GM15510 (cell line): ENCODE data around the gene PKN1.
A peak's percentile ranks its signal among the peaks of the same experiment; 100 is the strongest.

Experiments
- POLR2A ChIP-seq: IDR thresholded peaks from 3 replicates; pipeline ENCODE4 v1.6.1; 2011; ENCODE audit warnings: borderline replicate concordance; ENCODE audit not compliant: insufficient read length; ENCODE audit errors: extremely low read depth

The PKN1 gene

DNA sequence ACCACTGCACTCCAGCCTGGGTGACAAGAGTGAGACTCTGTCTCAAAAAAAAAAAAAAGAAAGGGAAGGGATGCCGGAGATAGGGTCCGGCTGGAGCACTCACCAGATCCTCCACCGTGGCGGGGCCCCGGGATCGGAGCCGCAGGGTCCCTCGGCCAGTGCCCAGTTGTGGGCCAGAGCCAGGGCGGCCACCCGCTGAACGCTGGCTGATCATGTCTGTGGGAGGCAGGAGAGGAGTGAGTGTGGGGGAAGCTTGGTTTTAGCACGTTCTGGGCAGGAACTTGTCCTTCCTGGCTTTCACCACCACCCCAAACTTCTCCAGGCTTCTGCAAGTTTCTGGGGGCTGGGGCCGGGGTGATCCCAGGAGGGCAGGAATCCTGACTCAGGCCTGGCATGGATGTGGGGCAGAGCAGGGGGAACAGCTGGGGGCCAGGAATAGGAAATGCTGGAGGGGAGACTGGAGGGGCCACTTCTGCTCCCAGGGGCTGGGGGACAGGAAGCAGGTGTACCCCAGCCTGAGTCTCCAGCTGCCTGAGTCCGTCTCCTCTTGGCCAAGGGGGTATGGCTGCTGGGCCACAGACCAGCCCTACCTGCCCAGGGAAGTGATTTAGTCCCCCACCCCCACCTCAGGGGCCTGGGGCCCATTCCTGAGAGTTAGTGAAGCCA is 46.3 kb downstream of the PKN1 start:
- no peak for TF ChIP-seq POLR2A

DNA sequence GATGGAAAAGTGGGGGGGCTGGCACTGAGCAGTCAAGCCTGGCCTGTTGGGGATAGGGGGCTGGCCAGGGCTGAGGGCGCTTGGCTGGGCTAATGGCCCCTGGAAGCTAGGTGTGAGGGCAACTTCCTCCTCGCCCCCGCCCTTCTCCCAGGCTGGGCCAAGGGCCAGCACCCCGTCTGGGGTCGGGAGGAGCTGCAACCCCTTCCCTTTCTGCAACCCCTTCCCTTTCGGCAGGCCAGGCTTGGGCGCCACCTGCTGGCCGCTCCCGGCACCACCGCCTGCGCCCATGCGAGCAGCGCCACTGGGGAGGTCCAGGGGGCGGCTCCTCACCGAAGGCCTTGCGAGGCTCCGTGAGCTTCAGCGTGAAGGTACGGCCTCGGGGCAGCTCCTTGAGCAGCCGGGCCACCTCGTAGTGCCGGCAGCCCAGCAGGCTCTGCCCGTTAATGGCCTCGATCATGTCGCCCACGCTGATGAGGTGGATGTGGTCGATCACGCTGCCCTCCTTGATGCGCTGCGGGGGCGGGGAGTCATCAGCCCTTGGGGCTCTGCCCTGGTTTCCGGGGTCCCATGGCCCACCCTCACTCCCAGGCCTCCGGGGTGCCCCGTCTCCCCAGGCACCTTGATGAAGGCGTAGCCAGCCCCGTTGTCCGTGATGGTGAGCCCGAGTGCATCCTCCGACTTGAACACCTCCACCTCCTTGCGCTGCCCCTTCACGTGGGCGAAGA is 47.0 kb downstream of the PKN1 start:
- TF ChIP-seq POLR2A = no peak

DNA sequence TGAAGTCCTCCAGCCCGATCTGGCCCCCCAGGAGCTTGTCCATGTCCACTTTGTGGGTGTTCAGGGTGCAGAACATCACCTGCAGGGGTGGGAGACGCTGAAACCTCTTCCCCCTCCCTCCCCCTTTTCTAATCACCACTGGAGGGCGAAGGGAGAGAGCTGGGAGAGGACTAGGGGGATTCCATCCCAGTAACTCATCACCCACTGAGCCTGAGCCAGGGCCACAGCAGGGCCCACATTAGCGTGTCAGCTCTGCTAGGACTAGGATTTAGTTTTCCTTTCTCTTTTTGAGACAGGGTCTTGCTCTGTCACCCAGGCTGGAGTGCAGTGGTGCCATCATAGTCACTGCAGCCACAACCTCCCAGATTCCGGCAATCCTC is 47.6 kb downstream of the PKN1 start:
- TF ChIP-seq POLR2A = no peak

DNA sequence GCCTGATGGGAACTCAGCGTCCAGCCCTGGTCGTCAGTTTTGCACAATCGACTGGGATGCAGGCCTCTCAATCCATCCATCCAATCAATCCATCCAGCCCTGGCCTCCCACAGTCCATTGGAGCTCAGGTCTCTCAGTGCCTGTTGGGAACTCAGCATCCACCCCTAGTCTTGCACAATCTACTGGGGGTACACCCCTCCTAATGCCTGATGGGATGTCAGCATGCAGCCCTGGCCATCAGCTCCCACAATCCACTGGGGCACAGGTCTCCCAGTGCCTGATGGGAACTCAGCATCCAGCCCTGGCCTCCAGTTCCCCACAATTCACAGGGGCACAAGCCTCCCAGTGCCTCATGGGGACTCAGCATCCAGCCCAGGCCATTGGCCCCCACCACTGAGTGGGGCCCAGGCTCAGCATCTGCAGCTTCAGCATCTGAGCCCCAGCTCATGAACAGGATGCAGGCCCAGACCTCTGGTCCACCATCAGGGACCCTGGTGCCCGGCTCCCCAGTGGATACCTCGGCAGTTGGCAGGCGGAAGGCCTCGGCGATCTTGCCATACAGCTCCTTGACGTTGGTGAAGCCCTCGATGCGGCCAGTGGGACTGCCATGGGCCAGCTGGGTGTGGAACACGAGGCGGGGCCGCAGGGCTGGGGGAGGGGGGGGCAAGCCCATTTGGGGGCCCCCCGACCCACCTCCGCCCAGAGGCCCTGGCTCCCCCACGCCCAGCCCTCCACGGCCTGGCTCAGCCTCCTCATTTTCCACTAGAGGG is 49.3 kb downstream of the PKN1 start:
- no peak for TF ChIP-seq POLR2A

DNA sequence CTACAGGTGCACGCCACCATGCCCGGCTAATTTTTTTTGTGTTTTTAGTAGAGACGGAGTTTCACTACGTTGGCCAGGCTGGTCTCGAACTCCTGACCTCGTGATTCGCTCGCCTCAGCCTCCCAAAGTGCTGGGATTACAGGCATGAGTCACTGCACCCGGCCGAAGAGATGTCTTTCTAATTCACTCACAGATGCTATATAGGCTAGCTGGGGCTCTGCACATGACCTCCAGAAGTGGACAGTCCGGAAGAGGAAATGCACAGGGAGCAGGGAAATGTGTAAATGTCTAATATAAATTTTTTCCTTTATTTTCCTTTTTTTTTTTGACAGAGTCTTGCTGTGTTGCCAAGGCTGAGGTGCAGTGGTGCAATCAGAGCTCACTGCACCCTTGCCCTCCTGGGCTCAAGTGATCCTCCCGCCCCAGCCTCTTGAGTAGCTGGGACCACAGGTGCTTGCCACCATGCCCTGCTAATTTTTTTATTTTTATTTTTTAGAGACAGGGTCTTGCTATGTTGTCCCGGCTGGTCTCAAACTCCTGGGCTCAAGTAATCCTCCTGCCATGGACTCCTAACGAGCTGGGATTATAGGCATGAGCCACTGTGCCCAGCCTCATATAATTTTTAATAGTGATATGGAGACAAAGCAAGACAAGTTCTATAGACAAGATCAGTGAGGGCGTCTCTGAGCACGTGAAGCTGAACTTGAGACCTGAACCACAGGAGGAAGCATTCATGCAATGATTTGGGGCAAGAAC is 54.4 kb downstream of the PKN1 start:
- TF ChIP-seq POLR2A = no peak

DNA sequence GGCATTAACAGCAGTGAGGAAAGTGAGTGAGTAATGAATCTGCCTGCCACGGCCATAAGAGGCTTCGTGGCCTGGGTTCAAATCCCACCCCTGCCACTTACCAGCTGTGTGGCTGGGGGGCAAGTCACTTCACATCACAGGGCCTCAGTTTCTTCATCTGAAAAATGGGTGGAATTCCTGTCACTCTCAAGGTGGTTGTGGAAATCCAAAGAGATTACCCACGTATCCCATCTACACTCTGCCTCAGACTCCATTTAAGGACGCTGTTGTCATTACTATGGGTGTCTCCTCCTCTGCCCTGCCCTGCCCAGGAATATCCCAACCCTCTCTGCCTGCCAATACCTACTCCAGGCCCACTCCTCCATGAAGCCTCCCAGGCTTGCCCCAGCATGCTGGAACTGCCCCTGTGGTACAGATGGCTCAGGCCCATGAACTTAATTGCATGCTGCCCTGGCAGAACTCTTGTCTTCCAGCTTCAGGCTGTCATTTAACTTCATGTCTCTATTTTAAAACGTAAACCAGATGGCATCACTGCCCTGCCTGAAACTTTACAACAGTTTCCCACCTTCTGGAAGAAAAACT is 59.7 kb downstream of the PKN1 start:
- no peak for TF ChIP-seq POLR2A

DNA sequence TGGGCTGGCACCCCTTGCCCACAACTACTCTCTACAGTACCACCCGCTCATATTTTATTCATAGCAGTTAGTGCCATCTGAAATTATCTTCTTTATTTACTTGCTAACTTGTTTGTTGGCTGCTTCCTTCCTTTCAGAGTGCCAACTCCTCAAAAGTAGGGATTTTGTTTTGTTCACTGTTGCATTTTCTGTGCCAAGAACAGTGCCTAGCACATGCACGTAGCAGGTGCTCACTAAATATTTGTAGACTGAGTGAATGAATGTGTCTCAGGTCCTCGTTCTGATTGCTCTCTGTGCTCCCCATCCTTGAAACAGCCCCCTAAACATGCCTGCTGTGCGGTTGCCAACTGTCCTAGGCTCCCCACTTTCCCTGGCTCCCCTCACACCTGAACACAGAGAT is 61.3 kb downstream of the PKN1 start:
- no peak for TF ChIP-seq POLR2A

DNA sequence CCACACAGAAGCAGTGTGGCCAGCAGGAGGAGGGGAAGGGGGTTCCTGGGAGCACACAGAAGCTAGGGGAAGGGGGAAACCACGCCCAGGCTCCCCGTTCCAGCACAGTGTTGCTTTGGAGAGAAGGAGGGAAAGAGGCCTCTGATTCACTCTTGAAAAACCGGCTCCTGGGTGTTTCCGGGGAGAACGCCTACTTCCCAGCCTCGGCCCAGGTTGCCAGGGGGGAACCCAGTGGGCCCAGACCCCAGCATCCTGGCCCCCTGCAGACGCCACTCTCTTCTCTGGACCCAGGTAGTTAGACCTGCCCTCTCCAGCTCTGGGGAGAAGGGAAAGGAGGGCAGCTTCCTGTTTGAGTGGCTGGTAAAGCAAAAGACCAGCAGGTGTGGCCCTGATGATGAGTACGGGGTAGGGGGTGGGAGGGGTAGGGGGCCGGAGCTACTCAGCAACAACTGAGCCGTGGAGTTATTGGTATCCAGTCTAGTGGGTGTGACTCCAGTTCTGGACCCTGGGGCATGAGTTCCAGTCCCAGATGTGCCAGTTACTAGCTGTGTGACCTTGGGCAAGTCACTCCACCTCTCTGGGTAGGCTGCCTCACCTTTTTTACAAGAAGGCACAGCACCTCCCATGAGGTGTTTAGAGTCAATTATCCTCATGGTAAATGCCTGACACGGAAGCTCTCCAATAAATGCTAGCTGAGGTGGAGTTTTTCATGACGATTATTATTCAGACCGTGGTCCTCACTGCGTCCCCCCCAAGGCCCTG is 62.0 kb downstream of the PKN1 start:
- TF ChIP-seq POLR2A = no peak

DNA sequence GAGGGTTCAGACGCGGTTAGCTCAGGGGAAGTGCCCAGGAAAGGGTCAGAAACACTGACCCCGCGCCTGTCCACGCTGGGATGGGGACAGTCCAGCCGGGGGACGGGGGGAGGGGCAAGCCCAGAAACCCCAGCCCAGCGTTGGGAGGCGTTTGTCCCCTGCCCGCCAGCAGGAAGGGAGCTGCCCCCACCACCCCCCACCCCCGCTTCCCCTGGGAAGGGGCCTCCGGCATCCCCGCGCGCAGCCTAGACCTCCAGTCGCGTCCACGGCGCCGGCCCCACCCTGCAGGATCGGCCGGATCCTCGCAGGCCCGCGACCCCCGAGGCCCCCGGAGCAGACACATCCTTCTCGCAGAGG is 62.5 kb downstream of the PKN1 start:
- TF ChIP-seq POLR2A = no peak

DNA sequence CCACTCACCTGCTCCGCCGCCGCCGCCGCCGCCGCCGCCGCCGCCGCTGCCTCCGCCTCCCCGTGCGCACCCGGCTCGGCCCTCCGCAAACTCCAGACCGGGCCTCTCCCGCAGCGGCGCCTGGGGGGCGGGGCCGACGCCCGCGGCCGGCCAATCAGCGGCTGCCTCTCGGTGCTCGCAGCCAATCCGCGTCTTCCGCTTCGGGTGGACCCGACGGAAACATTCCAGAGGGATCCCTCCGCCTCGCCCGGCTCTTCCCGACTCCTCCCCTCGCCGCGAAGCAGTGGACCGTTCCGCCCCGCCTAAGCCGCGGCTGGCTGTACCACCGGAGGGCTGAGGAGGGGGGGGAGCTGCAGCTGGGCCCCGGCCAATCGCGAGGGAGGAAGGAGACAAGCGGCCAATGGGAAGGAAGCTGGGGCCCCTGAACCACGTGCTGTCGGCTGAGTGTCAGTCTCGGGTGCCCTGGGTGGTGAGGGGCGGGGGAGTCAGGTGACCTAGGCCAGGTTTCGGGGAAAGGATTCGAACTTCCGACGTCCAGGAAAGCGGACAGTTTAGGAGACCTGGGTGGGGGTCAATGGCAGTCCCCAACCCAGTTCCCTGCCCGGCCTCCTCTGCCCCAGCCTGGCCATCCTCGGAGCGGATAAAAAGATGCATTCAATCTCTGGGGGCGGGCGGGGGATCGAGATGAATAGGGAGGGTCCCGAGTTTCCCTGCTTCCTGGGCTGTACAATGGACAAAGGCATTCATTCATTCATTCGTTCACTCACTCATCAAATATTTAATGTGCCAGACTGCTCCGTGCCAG is 63.1 kb downstream of the PKN1 start, which contains the start of gene GIPC1:
Gene GIPC1 (minus strand): TSS at position 99 of the 805 bp plus-strand sequence. CDS start 13,151 bp downstream, outside the sequence.
- TF ChIP-seq POLR2A = peak; percentile 31

DNA sequence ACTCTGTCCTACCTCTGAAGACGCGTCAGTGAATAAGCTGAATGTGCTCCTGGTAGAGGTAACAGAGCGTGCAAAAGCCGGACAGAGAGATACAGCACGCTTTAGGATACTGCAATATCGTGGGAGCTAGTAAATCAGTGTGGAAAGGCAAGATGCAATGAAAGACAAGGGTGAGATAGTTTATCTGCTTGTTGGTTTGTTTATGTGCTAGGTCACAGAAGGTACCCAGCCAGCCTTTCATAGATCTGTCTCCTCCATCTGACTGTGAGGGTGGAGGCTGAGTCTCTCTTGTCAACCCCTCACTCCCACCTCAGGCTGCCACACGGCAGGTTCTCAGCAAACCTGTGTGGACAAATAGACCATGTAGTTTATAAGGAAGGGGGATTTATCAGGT is 63.7 kb downstream of the PKN1 start:
- no peak for TF ChIP-seq POLR2A

DNA sequence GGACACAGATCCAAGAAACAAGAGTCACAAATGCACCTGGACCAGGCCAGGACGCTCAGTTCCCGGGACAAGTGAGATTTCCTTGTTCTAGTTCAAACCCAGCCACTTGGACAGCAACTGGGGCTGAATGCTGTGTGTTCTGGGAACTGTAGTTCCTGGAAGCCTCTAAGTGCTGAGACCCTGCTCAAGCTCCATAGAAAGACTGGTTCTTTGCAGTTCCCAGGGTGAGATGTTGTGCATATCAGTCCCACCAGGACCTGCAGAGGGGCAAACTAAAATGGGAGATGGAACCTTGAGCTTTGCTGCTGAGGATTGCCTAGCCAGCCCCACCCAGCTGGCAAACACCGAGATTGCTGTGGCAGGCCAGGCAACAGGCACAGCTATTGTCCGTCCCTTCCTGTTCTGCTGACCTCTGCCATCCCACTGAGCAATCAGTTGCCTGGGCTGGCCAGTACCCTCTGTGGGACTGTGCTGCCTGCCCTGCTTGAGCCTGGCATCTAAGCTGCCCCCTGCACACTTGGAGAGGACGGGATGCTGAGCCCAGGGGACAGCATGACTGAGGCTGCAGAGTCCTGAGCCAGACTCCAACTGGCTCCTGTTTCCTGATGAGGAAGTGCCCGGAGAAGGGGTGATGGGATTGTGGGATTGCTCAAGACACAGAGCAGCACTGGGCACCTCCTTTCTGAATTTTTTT is 64.3 kb downstream of the PKN1 start:
- no peak for TF ChIP-seq POLR2A
